DLD1 (cell line): ENCODE measurements around the gene C9orf57.
"Not testable (repeated sequence)": the region's sequence is repeated elsewhere in the genome, so short reads cannot be mapped to it uniquely, and the experiment has no call there.

Source experiments
- in situ Hi-C: cut with HindIII; loops from 2 replicates; pipeline ENCODE4 v1.10.0; 2017; ENCODE audit warnings: low sequenced_read_pairs

C9orf57 gene

DNA sequence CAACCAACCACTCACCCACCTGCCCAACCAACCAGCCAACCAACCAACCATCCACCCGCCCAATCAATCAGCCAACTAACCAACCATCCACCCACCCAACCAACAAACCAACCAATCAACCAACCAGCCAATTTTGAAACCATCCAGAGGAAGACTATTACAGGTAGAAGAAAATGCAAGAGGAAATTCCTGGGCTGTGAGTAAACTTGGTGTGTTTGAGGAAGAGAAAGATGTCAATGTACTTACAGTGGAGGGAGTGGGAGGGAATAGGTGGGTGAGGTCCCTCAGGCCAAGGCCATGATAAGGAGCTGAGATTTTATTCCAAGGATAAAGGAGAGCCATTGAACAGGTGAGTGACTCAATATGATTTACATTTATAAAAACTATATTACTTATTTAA lies 30.4 kb downstream of the C9orf57 start:
- in situ Hi-C loops, result loop anchor here (5.0 to 25.0 kb wide), 3 partner anchors 205 to 557 kb away; no protein-coding TSS in a partner anchor

DNA sequence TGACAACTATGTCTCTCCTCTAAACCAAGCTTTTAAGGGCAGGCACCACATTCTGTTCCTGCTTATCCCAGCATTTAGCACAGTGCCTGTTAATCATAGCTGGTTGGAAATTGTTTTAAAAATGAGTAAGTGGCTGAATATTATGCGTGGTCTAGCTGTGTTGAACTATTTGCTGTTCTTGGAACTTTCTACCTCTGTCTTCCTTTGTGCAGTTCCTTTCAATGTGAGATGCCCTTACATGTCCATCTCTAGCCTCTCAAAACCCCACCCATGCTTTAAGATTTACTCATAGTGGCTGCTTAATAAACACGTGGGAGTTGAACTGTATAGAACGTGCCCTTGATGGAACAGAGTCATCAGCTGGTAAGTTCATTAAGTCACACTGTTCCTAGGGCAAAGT lies 34.5 kb downstream of the C9orf57 start:
- in situ Hi-C loops, result loop anchor here (10.0 to 25.0 kb wide), 2 partner anchors 201 to 561 kb away; no protein-coding TSS in a partner anchor

DNA sequence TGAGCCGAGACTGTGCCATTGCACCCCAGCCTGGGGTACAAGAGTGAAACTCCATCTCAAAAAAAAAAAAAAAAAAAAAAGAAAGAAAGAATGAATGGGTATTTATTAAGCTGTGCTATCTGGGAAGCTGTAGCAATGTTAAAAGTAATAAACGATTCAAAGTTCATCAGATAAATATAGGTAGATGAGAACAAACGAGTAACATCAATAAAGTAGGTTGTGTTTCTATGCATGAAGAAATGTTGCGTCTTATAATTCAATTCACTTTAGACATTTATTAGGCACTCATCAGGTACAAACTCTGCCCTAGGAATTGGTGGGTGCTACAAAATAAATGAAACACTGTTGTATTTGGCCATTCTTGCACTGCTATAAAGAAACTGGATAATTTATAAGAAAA lies 36.8 kb downstream of the C9orf57 start:
- in situ Hi-C loops, result loop anchor here (10.0 kb wide), 1 partner anchor 199 kb away; no protein-coding TSS in a partner anchor

DNA sequence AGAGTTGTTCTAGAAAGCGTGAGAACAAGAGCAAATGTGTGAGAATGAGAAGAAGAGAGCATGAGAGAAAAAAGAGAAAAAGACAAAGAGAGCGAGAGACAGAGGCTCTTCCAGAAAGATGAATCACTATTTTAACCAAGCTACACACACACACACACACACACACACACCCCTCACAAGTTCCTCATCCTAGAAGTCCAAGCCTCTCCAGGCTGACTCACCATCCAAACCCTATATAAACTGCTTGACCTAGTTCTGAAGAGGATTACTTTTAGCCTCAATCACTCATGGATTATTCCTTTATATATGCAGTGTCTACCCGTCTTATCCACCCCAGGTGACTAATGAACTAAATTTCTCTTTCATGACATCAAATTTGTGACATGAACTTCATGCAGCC lies 37.6 kb downstream of the C9orf57 start:
- in situ Hi-C loops, result loop anchor here (10.0 kb wide), 1 partner anchor 198 kb away; no protein-coding TSS in a partner anchor

DNA sequence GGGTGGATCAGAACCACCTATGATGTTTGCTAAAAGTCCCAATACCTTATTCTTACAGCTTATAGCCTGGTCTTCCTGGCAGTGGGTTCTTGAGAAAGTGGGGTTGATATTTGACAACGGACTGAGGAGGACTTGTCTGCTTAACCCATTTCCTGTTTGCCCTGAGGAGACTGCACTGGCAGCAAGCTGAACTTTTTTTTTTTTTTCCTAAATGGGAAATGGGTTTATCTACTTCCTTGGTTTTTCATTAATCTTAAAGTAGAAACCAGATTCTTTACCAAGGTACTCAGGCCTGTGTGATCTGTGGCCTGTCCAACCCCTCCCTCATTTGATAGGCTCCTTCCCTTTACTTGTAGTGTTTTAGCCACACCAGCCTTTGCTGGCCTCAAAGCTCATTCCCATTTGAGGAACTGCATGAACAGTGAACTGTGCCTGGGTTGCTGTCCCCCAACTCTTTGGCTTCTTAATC lies 47.1 kb downstream of the C9orf57 start:
- in situ Hi-C loops, result no loop called here

DNA sequence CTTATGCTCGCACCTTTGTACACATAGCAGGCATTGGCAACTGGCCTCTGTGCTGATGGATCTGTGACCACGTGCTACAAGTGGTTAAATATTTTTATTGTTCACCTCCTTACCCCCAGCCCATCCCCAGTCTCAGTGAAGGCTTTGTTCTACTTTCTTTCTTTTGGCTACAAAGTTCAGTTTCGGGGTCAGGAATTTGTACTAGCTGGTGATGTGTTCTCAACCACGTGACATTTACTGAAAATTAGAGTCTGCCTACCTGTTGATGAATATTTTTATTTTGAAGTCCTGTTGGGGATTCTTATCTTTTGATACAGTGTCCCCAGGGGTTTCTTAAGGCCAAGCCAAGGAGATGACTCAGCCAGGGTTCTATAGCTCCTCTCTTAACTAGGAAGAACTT lies 47.8 kb downstream of the C9orf57 start:
- in situ Hi-C loops, result no loop called here

DNA sequence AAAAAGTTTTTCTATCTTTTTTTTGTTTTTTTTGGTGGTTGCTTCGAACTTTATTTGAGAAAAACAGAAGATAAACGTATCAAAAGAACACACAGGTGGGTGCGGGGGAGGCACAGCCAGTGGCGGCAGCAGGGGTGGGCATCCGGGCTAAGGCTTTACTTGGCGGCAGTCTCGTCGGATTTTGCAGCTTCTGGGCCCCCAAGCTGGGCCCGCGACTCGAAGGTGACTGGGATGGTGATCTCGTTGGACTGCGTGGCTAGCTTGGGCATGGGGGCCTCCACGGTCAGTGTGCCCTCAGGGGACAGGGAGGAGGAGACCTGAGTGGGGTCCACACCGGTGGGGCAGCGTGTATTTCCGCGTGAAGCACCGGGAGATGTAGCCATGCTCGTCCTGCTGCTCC lies 52.7 kb downstream of the C9orf57 start:
- in situ Hi-C loops, result not testable (repeated sequence)

DNA sequence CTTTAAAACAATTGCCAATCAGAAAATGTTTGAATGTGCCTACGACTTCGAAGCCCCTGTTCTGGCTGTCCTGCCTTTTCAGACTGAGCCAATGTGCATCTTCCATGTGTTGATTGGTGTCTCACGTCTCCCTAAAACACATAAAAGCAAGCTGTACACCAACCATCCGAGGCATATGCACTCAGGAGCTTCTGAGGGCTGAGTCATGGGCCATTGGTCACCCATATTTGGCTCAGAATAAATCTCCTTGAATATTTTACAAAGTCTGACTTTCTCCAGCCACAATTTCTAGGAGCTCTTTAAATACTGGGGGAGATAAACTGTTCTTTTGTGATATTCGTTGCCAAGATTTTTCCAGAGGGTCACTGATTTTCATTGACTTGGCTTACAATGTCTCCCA lies 53.9 kb downstream of the C9orf57 start:
- in situ Hi-C loops, result no loop called here

DNA sequence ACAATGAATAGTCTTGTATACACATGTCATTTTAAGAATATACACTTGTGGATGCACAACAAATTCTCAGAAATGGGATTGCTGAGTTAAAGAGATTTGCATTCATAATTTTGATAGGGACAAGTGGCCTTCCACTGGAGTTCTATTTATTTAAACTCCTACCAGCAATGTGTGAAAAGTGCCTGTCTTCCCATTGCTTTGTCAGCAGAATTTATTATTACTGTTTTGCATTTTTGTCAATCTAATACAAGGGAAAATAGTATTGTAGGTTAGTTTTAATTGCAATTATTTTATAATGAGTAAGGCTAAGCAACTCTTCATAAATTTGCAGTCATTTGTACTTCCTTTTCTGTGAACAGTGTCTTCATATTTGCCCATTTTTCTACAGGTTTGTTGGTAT lies 55.0 kb downstream of the C9orf57 start:
- in situ Hi-C loops, result no loop called here
